GM18909 (cell line): ENCODE results near the gene IL10RB.

Experiments used
- ATAC-seq: cut with Tn5 transposase; IDR thresholded peaks from one replicate; pipeline ENCODE4 v1.9.1; 2021; ENCODE audit warnings: mild to moderate bottlenecking; ENCODE audit not compliant: unreplicated experiment, poor library complexity

Gene IL10RB

DNA sequence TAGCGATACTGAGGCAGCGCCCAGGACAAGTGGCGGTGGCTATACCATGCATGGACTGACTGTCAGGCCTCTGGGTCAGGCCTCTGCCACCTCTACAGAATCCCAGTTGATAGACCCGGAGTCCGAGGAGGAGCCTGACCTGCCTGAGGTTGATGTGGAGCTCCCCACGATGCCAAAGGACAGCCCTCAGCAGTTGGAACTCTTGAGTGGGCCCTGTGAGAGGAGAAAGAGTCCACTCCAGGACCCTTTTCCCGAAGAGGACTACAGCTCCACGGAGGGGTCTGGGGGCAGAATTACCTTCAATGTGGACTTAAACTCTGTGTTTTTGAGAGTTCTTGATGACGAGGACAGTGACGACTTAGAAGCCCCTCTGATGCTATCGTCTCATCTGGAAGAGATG lies 3.2 kb upstream of the IL10RB start:
- no peak for ATAC-seq

DNA sequence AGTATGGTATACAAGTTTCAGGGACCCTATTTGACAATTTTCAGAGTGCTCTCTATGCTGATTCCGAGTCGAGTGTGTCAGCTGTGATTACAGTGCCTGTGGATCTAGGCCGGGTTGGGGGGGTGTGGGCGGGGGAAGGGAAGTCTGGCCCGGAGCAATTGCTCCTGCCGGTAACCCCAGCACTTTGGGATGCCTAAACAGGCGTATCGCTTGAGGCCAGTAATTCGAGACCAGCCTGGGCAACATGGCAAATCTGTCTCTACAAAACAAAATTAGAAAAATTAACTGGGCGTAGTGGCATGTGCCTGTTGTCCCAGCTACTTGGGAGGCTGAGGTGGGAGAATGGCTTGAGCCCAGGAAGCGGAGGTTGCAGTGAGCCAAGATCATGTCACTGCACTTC lies 1.6 kb upstream of the IL10RB start:
- no peak for ATAC-seq

DNA sequence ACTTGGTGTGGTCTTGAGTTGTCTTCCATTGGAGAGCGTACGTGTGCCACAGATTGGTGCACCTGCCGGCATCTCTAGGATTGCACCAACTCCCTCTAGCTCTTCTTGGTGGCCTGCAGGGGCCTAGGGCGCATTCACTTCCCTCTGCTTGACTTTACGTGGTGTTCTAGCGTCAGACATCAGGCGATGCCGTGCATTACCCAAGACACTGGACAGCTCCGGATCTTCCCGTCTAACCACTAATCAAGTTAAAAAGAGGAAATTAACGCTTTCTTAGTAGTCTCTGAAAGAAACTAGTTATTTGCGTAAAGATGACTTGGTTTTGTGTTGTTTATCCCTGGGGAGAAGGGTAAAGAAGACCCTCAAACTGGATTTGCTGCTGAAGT lies 510 bp upstream of the IL10RB start:
- peak; percentile 33 for ATAC-seq

DNA sequence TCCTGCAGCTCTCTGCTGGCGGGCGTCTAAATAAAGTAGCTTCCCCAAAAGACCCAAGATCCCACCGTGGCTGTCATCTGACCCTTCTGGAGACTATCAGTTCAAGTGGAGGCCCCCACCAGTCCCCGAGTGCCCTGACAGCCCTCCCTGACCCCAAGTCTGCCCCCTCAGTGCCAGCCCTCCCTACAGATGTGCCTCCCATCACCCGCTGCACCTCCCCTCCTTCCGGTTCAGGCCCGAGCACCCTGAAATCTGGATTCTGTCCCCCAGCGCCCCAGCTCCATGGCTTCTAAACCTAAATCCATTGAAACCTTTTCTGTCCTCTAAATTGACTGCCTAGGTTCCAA lies 595 bp downstream of the IL10RB start:
- no peak for ATAC-seq

DNA sequence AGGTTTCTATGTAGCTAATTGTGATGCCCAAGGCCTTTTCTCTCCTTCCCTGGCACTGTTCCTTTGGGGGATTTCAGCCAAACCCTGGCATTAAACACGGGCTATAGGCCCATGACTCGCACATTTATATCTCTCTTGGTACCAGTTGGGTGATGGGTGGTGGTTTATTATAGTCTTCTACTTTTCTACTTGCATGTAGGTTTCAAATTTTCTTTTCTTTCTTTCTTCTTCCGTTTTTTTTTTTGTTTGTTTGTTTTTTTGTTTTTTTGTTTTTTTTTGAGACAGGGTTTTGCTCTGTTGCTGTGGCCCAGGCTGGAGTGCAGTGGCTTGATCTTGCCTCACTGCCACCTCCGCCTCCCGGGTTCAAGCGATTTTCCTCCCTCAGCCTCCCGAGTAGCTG lies 1.1 kb downstream of the IL10RB start:
- ATAC-seq = no peak

DNA sequence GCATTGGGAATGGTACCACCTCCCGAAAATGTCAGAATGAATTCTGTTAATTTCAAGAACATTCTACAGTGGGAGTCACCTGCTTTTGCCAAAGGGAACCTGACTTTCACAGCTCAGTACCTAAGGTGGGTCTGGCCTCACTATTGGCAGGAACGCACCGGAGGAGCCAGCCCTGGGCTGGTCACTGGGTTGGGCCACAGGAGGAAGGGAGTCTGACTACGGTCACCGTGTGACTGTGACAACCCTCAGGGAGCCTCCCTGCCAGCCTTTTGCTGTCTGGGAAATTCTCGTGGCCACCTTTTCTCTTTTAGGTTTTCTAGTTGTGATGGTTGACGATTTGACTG lies 2.2 kb downstream of the IL10RB start:
- ATAC-seq = peak; percentile 18

DNA sequence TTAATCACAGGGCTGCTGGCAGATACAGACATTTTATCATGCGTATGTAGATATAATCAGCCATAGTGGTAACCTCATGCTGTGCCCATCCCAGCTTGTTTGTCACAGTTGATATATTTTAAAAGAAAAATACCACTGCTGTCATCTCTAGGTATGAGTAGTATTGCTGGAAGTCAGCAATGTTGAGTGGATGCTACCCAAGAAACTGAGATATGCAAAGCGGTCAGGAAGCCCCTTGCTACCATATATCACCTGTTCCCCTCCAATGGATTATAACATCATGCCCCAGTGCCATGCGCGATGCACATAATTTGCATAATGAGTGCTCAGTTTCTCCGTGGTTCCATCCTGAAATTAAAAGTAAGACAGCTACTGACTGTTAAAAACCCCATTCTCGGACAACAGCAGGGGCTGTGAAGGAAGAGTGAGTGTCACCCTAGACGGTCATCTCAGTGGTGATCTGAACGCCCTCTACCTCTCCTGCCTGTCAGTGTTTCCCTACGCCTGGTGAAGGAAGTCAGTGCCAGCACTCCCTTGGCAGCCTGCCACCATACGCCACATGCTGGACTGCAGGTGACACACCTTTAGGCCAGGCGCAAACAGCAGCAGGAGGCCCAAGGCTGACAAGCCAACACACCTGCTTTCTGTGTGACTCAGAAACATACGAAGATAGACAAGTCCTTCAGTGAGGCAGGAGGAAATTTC lies 2.7 kb downstream of the IL10RB start:
- peak; percentile 66 for ATAC-seq

DNA sequence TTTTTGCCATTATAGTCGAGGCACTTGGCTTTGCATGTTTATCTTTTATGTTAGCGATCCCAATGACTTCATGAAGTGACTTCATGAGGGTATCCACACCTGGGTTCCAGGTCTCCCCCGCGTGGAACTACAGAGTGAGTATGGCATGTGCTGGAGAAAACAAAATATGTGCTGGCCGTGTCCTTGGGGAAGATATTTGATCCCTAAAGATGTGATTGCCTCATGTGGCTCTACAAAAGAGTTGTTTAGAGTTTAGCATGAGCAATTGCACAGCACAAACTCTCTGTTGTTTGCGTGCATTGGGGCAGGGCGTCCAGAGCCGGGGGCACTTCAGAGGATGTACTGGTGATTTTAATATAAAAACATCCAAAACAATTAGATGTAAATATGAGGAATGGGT lies 4.8 kb downstream of the IL10RB start:
- ATAC-seq = no peak

DNA sequence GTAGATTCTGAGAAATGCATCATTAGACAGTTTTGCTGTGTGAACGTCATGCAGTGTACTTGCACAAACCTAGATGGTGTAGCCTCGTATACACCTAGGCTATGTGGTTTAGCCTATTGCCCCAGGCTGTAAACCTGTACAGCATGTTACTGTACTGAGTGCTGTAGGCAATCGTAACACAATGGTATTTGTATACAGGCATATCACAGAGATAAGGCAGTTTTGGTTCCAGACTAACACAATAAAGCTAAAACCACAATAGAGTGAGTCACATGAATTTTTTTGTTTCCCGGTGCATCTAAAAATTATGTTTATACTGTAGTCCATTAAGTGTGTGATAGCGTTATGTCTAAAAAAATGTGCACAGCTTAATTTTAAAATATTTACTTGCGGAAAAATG lies 6.9 kb downstream of the IL10RB start:
- no peak for ATAC-seq

DNA sequence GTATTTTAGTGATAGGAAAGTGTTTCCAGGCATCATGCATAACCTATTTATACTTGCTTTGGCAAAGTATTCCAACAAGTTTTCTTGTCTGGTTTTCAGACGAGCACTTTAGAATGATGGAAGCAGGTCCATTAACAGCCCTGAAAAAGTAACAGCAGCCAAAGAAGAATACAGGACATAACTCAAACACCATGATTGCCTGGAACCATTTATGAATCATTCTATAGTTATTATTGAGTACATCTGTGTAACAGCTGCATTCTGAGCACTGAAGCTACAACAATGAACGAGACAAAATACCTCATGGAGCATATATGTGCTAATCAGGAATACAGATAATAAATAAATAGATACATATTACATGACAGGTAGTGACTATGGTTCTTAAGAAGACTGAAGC lies 12.6 kb downstream of the IL10RB start:
- no peak for ATAC-seq

DNA sequence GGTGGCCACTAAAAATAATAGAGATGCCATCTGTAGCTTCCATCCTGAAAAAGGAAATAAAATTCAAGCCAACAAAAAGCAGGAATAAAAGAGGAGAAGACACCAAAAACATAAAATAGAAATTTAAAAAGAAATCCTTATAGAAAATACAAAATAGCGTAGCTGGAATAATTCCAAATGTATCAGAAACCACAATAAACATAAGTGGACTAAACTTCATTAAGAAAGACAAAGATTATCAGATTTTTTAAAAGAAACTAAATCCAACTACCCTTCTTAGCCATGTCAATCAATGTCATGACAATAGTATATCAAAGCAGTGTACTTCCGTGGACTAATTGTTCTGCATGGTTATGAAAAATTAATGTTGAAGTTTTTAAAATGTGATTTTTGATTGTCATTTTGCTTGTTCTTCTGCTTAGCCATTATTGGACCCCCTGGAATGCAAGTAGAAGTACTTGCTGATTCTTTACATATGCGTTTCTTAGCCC lies 13.2 kb downstream of the IL10RB start:
- ATAC-seq = no peak

DNA sequence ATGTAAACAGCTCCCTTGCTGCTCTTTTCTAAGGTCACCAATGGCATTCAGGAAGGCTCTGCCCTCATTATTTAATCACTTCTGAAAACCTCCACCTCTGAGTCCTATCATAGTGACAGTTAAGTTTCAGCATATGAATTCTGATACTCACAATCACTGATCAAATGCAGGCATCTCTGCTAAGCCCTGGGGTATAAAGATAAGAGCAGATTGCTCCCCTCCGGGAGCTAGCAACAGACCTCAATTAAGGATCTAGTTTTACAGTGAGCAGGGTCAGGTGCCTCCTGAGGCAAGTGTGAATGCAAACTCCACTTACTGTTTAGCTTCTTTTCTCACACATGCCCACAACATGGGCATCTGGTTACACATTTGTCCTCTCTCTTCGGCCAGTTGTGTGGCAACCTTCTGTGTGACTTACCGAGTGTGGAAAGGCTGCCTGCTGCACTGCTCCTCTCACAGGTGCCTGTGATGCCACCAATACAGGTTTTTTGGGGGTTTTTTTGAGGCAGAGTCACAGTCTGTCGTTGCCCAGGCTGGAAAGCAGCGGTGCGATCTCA lies 15.0 kb downstream of the IL10RB start:
- no peak for ATAC-seq

DNA sequence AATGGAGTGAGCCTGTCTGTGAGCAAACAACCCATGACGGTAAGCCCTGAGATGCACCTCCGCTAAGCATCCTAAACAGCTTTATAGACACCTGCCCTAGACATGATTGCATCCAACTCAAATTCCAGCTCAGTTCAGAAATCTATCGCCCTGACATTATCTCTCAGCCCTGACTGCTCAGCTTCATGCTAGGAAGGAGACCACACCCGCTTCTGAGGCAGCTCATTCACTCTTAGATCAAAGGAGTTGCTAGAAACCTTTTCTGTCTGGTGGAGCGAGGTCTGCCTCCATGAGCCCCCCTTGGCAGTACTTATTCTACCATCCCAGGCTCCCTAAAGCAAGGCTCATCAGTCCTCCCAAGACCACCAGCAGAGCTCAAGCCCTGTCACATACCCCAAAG lies 17.0 kb downstream of the IL10RB start:
- no peak for ATAC-seq

DNA sequence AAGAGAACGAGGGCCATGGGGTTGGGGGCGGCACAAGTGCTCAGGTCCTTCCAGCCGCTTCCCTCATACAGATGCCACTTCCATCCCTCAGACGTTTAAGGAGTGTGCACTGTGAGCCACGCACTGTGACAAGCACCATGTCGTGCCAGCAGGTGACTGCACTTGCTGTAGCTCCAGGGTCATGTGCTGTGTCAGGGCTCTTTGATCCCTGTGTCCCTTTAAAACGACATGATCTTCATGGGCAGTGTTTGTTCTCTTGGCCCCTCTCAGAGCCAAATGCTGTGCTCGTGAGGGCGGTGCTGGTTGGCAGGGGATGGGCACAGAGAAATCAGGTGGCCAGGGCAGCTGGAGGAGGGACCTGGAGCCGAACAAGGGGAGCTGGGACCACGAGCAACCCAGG lies 19.9 kb downstream of the IL10RB start:
- ATAC-seq = no peak

DNA sequence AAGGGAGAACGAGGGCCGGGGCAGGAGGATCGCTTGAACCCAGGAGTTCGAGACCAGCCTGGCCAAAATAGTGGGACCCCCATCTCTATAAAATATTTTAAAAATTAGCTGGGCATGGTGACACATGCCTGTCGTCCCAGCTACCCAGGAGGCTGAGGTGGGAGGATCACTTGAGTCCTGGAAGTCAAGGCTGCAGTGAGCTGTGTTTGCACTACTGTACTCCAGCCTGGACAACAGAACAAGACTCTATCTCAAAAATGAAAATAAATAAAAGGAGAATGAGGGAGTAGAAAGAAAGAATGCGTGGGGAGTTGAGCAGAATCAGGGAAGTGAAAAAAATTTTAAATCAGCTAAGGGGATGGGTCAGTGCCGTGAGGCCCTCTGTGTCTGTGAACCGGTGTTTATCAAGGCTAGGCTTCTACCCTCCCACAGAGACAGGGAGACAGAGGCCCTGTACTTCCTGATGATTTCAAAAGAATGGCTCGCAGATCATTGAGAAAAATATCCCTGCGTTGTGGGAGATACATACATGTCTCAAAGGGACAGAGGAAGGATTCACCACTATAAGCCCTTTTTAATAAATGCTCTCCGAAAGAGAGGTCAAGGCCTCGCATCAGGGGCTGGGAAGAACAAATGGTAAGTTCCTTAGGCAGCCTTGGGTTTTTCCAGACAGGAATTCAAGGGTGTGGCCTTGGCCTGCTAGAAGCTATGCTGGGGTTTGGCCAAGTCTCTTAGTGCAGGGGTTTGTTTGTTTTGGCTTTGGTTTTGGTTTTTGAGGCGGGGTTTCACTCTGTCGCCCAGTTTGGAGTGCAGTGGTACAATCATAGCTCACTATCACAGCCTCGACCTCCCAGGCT lies 20.7 kb downstream of the IL10RB start:
- ATAC-seq = no peak

DNA sequence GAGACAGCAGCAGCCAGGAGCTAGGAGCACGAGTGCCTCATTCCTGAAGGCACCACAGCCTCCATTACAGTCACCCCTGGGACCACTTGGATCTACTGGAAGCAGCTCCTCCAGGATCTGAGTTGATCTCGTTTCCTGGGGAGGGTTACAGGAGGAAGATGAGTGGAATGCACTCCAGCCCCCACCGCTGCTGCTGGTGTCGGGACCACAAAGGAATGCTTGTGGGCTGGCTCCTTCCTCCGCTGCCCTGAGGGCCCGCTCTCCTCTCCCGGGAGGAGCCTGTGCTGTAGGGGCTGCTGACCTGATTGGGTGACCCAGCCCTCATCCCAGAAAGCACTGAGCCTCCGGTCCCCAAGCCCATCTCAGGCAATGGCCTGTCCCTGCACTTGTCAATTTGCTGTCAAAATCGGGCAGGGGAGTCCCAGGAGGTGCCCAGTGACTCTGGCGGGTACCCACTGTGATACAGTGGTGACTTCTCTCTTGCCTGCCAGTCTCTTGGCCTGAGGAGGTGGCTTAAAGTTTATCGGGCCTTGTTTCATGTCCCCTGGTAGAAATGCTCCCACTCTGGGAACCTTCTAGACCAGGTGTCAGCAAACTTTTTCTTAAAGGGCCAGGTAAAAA lies 23.1 kb downstream of the IL10RB start:
- ATAC-seq = no peak

DNA sequence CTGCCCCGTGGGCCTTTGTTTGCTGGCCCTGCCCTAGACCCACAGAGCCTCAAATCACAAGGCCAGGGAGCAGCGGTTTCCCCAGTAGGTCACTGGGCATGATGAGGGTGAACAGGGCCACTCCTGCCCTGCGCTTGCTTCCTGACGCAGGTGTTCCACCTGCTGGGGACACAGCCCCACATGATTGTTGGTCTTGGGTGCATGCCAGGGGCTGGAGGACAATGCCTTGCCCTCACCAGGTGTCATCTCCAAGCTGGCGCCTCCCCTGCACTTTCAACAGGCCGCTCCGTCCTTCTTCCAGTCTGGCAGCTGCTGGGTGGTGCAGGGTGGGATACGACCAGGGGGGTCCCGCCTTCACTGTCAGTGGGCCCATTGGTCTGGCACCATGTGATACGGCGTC lies 24.3 kb downstream of the IL10RB start:
- ATAC-seq = no peak

DNA sequence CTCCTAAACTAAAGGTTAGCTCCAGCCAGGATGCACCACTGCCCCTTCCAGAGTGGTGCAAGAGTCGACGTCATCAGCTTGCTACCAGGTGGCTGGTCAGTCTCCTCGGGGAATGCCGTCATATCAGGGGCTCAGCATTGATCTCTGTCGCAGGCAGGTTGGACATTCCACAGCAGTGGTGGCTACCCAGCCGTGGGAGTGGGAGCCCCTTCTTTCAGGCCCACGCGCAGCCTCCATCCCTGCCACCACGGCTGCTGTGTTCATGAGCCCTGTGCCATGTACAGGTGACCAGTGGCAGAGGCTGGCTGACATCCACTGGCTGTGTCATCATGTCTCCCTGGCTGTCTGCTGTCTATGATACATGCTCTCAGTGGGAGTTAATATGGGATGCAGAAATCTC lies 25.5 kb downstream of the IL10RB start:
- no peak for ATAC-seq

DNA sequence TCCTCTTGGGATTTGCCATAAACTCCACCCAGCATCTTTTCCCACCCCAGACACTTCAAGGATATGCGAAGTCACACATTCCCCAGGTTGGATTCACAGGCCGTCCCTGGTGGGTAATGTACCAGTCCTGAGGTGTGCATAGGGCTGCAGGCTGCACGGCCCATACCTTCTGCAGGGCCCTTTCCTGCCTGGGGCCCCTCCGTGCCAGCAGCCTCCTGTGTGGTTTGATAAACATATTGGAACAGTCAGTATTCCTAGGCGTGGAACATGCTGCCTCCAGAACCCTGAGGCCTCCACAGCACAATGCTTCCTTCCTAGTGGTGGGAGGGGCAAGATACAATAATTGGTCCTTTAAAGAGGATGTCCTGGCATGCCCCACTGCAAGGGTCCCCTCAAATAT lies 26.6 kb downstream of the IL10RB start:
- no peak for ATAC-seq

DNA sequence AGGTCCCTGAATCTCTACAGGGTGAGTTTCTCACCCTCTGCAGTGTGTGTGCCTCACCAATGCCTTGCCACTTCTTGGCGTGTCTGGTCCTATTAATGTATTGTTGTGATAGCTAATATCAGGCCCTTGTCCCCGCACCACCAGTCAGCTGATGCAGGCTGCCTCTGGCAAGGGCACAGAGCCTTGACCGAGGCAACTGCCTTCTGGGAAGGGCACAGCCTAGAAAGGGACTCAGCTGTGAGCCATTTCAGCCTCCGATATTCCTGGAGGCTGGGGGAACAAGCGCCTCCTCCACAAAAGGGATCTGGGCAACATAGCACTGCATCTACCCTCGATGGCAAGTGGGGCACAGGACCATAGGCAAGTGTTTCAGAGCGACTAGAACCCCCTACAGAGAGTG lies 27.0 kb downstream of the IL10RB start:
- no peak for ATAC-seq

DNA sequence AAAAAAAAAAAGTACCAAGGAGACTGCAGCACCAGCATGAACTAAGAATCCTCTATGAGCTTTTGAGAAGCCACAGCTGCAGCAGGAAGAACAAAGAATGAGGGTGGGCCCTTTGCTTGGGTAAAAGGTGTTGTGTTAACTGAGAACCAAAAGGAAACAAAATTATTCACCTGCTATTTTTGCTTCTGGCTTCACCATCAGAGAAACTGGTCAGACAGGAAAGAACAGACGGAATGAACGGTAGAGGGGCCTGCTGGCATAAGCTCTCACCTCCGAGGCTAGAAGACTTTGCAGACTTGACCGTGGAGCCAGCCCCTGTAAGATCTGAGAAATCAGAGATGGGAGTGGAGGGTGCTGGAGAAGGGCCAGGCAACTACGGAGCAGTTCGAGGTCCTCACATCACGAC lies 27.6 kb downstream of the IL10RB start:
- no peak for ATAC-seq
